Measurements from ENCODE around the gene HOXA13.

The HOXA13 gene

DNA sequence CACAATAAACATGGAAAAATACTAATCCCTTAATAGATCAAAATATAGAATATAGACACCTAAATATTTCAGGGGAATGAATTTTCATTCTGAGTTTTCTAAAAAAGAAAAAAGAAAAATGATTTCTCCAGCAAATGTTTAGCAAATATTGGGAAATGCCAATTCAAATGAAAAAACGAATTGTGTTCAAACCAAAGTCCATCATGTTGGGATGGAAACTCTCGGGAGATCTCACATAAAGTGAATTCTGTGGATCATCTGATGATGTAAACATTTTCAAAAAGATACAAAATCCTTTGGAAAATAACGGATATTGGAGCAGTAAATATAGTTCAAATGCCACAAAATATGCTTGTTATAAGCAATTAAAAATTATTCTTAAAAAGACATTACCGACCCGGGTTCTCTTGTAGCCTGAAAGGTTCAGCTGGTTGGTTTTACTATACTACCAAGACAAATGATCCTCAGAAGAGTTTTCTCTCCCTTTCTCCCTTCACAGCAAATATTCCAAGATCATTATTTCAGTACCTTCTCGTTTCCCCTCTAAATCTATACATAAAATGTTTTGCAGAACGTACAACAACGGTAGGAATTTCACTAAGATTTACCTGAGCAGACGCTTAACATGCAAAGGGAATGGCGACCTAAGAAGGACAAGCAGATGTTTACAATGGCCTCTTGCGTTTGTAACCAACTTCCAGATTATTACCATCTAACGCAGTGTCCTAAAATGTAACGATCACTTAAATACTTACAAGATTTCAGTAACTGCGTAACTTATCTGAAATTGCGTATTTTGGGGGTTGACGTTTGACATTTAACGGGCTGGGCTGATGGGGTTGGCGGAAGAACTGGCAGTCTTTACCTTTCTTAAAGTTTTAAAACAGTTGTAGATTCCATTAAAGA is 2.5 kb downstream of the HOXA13 start:
- H3K9me3 Mint-ChIP-seq, result no peaks in the 10 kb centered on the region
- H3K4me1 Mint-ChIP-seq, result peaks cover 24% of the 10 kb centered on the region
- peaks cover 88% of the 10 kb centered on the region for H3K27me3 Mint-ChIP-seq
- peaks cover 2% of the 10 kb centered on the region for H3K36me3 Mint-ChIP-seq
- CTCF ChIA-PET, result no interaction called here
- H3K27ac Mint-ChIP-seq, result no peak overlapping the region
- DNase-seq, result no peak
- no peak overlapping the region for H3K4me3 Mint-ChIP-seq

DNA sequence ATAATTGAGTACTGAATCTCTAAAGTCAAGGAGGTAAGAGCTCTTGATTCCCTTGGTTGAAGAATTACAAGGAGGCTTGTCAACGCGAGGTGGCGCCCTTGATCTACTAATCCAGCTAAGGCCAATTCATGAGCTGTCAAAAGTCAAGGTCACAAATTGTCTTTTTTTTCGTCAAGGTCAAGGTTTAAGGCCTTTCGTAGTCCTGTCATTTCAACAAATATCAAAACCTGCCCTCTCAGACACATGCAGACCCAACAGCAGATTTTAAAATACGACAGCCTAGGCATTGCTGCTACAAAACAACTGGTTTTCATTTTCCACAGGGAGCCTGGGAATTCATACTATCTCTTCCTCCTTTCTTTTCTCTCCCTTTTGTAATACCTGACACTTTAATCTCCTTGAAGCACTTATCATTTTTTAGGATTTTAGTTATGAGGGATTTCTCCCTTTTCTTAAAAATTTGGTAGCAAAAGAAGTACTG is 3.6 kb downstream of the HOXA13 start:
- CTCF ChIA-PET, result interaction anchor here (0.5 to 2.3 kb wide), 32 partner anchors 9 to 900 kb away, joined by 3 to 24 read pairs (median 5); partner anchors contain the start of genes EVX1 and TAX1BP1
- DNase-seq, result peak; percentile 88
- H3K27ac Mint-ChIP-seq, result no peak overlapping the region
- peaks cover 20% of the 10 kb centered on the region for H3K4me1 Mint-ChIP-seq
- H3K36me3 Mint-ChIP-seq, result peaks cover 2% of the 10 kb centered on the region
- H3K4me3 Mint-ChIP-seq, result no peak overlapping the region
- no peaks in the 10 kb centered on the region for H3K9me3 Mint-ChIP-seq
- H3K27me3 Mint-ChIP-seq, result peaks cover 88% of the 10 kb centered on the region

DNA sequence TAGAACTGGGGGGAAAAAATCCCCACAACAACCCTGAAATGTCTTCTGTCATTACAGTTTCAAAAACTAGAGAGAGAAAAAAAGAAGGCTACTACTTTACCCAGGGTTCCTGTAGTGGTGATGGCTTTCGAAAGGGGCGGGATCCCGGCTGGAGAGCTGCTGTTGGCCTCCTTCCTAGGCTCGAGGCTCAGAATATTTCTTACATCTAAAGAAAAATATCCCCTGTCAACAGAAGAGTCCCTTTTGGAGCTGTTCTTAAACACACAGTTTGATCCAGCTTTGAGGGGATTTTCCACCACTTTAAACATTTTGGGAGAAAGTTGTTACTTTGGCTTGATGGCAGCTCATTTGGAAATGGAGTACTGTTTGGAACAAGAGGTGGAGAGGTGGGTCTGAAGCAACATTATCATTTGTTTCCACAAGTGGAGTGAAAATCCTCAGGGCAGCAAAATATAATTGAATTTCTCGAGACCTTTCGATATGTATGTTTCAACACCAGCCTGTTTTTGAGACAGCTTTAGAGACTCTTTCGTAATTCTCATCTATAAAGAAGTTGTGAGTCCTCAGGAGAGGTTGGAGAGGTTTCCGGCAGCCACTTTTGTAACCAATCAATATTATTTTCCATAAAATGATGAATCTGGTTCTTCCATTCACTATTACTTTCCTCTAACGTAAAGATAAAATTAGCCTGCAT is 5.1 kb downstream of the HOXA13 start:
- Mint-ChIP-seq H3K9me3 (no peaks in the 10 kb centered on the region), H3K36me3 (peaks cover 4% of the 10 kb centered on the region), H3K27ac (no peak overlapping the region), H3K4me1 (peaks cover 10% of the 10 kb centered on the region), H3K4me3 (no peak overlapping the region), H3K27me3 (peaks cover 88% of the 10 kb centered on the region)
- CTCF ChIA-PET, result interaction anchor here (0.6 to 2.3 kb wide), 10 partner anchors 8 to 727 kb away, joined by 3 to 24 read pairs (median 4); partner anchors contain the start of gene EVX1
- DNase-seq, result no peak

DNA sequence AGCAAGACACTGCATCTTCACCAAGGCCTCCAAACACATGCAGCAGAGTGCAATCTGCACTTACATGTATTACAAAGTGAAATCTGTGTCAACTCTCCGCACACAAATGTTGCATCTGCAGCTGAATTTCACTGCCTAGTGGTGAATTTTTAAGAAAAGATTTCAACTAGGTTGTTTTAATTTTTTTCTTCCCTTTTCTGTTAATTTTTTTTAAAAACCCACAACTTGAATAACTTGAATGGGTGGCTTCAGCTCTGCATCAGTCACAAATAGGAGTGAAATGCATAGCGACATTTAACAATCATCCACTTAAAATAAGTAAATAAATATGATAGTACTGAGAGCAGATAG is 5.9 kb downstream of the HOXA13 start:
- H3K4me3 Mint-ChIP-seq, result no peak overlapping the region
- CTCF ChIA-PET, result interaction anchor here (1.0 to 1.6 kb wide), 4 partner anchors 17 to 735 kb away, joined by 3 to 4 read pairs (median 3); no protein-coding TSS in a partner anchor
- DNase-seq, result no peak
- H3K27ac Mint-ChIP-seq, result no peak overlapping the region
- no peaks in the 10 kb centered on the region for H3K9me3 Mint-ChIP-seq
- H3K4me1 Mint-ChIP-seq, result peaks cover 13% of the 10 kb centered on the region
- peaks cover 5% of the 10 kb centered on the region for H3K36me3 Mint-ChIP-seq
- peaks cover 90% of the 10 kb centered on the region for H3K27me3 Mint-ChIP-seq

DNA sequence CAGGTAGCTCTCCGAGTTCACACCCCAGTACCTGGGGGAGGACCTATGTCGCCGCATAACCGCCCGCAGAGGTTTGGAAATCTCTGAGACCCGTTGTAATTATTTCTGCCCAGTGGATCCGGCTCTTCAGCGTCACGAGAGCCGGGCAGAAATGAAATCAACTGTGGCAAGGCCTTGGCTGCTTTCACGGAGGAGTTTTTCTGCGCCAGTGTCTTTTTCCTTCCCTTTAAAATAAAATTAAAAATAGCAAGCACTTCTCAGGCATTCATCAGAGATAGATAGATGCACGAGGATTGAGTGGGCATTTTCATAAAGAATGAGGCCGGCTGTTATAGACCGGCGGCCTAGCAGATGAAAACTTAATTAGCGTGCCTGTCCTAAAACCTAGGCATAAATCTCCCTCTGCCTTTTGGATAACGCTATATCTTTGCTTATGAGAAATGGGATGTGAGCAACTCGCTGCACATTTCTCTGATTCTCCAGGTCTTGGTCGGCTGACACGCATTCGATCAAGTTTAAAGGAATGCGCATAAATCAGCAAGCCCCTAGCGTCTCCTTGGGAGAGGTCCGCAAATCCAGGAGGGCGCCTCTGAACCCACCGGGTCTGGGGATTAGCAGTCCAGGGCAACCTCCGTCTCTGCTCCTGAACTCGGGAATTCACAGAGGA is 6.4 kb downstream of the HOXA13 start:
- Mint-ChIP-seq H3K4me1 (peaks cover 15% of the 10 kb centered on the region), H3K27me3 (peaks cover 90% of the 10 kb centered on the region), H3K27ac (no peak overlapping the region), H3K9me3 (no peaks in the 10 kb centered on the region), H3K36me3 (peaks cover 8% of the 10 kb centered on the region), H3K4me3 (no peak overlapping the region)
- CTCF ChIA-PET, result interaction anchor here (1.0 to 1.6 kb wide), 3 partner anchors 18 to 735 kb away, joined by 3 read pairs; no protein-coding TSS in a partner anchor
- DNase-seq, result no peak

DNA sequence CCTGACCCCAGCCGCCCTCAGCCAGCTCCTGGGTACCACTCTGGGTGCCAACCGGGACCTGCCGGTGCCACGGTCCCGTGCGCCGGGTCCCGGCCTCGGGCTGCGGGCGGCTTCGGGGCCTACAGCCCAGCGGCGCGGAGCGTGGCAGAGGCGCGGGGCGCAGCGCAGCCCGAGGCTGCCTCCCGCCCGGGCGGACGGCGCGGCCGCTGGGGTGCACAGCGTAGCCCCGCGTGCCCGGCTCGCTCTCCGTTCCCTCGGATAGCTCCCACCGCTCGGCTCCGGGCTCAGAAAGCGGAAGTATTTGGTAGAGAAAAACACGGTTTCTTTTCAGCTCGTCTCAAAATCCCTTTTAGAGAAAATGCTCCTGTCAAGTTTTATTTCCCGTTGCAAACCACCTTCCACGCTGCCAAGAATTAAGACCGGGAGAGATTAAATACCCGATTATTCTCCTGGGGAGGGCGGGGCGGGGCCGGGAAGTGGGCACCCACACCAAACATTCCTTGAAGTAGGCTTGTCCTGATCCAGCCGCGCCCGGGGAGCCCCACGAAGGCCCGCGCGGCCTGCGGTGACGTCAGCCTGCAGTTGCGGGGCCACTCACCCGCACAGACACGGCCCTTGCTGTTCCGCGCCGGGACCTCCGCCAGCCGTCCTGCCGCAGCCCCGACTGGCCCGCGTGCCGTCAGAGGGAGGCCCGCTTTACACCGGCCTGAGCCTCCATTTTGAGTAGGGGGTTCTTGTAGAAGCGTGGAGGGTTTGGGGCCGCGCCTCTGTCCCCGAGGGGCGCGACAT is 7.2 kb downstream of the HOXA13 start:
- DNase-seq, result no peak
- Mint-ChIP-seq H3K27ac (no peak overlapping the region), H3K9me3 (no peaks in the 10 kb centered on the region), H3K36me3 (peaks cover 10% of the 10 kb centered on the region), H3K27me3 (peaks cover 90% of the 10 kb centered on the region), H3K4me3 (peak overlapping the region; percentile 18), H3K4me1 (peaks cover 22% of the 10 kb centered on the region)
- CTCF ChIA-PET, result interaction anchor here (0.6 kb wide), 1 partner anchor 1334 kb away, joined by 3 read pairs; no protein-coding TSS in a partner anchor

DNA sequence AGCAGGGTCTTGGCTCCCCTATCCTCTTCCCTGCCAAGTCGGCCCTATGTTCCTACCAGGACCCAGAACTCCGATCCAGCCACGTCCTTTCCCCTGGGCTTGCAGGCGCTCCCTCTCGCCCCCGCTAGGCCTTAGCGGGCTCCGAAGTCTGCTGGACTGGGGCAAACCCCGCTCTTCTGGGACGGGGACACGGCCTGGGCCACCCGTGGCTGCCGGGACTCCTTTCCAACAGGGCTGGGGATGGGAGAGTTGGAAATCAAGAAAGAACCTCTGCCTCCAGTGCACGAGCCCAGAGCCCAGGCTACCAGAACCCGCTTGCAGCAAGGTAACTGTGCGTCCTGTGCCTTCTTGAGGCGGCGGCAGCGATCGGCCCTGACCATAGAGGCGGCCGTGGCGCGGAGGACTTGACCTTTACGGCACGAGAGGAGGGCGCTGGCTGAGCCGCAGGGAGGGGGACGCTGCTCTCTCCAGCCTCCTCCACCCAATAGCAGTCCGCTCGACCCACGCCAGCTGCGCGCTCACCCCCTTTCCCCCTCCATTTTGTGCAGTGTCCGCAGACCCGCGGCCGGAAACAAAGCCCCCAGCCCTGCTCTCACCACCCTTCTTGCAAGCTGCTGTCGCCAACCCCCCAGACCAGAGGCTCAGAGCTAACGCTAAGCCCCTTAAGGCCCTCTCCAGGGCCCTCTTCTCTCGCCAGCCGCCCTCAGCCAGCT is 7.9 kb downstream of the HOXA13 start:
- DNase-seq, result no peak
- Mint-ChIP-seq H3K9me3 (no peaks in the 10 kb centered on the region), H3K4me1 (peaks cover 29% of the 10 kb centered on the region), H3K36me3 (peaks cover 10% of the 10 kb centered on the region), H3K4me3 (no peak overlapping the region), H3K27ac (peak overlapping the region; percentile 55), H3K27me3 (peaks cover 90% of the 10 kb centered on the region)
- CTCF ChIA-PET, result interaction anchor here (0.6 kb wide), 1 partner anchor 1333 kb away, joined by 3 read pairs; no protein-coding TSS in a partner anchor

DNA sequence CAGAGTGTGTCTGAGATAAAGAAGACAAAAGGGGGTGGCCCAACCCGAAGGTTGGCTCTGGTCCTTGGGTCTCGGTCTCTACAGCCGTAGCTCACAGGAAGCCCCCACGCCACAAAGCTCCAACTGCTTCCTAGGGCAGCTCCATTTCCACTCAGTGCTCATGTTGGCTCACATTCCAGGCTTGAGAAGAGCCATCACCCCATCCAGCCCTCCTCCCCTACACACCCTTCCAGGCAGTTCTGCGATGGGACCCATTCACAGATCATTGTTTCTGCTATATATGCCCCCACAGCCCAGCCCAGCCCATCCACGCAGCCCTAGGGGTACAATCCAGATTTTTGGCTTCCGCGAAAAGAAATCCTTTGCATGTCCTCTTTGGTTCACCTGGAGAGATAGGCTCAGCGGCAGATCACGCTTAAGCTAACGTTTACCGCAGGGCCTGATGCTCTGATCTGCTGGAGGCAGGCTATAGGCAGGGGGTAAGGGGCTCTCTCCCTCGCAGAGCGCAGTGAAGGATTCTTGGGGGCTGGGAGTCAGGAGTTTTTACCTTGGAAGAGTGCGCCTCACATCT is 8.6 kb downstream of the HOXA13 start:
- Mint-ChIP-seq H3K9me3 (no peaks in the 10 kb centered on the region), H3K36me3 (peaks cover 11% of the 10 kb centered on the region), H3K27ac (no peak overlapping the region), H3K27me3 (peaks cover 95% of the 10 kb centered on the region), H3K4me3 (no peak overlapping the region), H3K4me1 (peaks cover 33% of the 10 kb centered on the region)
- peak; percentile 9 for DNase-seq
- CTCF ChIA-PET, result interaction anchor here (1.1 to 1.9 kb wide), 2 partner anchors 12 to 18 kb away, joined by 5 to 12 read pairs; no protein-coding TSS in a partner anchor

DNA sequence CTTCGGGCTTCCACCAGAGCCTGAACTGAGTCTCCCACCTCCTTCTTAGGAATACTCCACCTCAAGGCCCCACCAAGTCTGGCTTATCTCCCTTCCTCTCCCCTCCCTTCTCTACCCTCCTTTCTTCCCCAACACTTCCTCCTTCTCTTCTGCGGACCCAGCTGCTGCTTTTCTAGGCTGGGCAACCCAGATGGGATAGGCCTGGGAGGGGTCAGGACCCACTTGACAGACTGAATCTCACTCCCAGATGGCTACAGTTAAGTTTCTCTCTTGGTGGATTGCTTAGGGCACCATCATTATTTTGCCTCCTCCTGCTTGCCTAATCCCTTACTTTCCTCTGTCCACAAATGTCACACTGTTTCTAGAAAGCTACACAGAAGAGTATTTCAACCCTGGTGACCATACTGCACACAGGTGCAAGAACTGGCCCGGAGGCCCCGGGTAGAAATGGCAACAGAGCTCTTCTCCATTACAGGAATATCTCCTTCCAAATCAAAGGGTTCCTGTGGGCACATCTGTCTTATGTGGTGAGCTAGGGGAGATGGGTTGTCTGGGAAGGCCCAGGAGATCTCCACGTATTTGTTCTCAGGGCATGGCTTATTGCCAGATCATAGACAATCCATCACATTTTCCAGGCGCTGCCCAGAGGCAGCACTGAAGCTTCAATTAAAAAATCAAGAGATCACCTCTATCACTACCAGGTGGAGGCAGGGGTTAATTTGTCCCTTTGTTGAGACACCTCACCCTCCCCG is 9.7 kb downstream of the HOXA13 start:
- Mint-ChIP-seq H3K4me3 (no peak overlapping the region), H3K27ac (peak overlapping the region; percentile 20)

DNA sequence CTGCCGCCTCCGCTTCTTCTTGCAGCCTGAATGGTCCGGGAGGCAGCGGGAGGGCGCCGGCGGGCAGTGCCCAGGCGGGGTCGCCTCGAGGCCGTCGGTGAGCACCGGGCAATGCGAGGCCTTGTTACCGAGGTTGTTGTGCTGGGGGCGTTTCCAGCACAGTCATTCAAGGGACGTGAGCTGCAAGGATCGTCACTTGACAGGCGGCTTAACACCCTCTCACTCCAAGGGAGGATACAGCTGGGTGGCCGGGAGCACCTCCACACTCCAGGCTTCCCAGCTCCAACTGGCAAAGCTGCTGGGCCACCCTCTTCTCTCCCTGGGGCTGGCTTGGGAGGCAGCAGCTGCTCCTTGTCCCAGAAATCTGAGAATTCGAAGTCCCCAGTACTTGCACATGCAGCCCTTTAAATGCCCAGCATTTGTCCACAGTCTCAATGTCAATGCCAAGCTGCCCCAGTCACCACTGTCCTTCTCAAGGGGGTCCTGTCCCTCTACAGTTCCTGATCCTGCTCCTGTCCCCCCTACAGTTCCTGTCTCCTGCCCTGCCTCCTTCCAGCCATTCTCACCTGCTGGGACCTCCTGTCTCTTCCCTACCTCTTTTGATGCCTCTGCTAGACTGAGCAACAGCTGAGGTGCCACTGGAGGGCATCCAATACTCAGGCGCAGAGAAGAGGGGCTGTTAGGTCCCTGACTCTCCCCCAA is 10.4 kb downstream of the HOXA13 start:
- peaks cover 49% of the 10 kb centered on the region for H3K4me1 Mint-ChIP-seq
- peak; percentile 19 for DNase-seq
- peaks cover 100% of the 10 kb centered on the region for H3K27me3 Mint-ChIP-seq
- CTCF ChIA-PET, result interaction anchor here (0.7 to 1.9 kb wide), 3 partner anchors 10 to 729 kb away, joined by 3 to 12 read pairs (median 3); no protein-coding TSS in a partner anchor
- H3K27ac Mint-ChIP-seq, result peak overlapping the region; percentile 75
- H3K4me3 Mint-ChIP-seq, result no peak overlapping the region
- H3K9me3 Mint-ChIP-seq, result no peaks in the 10 kb centered on the region
- H3K36me3 Mint-ChIP-seq, result peaks cover 19% of the 10 kb centered on the region

More for the DNA sequence above, 9.7 kb downstream of the HOXA13 start:
- H3K9me3 Mint-ChIP-seq, result no peaks in the 10 kb centered on the region
- CTCF ChIA-PET, result interaction anchor here (0.7 to 1.9 kb wide), 5 partner anchors 11 to 729 kb away, joined by 3 to 12 read pairs (median 3); no protein-coding TSS in a partner anchor
- peak; percentile 8 for DNase-seq
- peaks cover 15% of the 10 kb centered on the region for H3K36me3 Mint-ChIP-seq
- H3K27me3 Mint-ChIP-seq, result peaks cover 100% of the 10 kb centered on the region
- peaks cover 43% of the 10 kb centered on the region for H3K4me1 Mint-ChIP-seq
